SU-DHL-6 (cell line): ENCODE measurements around the gene PDCD7.

Experiments
- H2AFZ ChIP-seq: fragments of 200-600 bp; sonication (generic); 2 replicates; pipeline ENCODE4 v1.6.1; 2014; ENCODE audit warnings: low read depth, mild to moderate bottlenecking, moderate library complexity, mixed read lengths, antibody characterized with exemption, low read length; ENCODE audit not compliant: severe bottlenecking
- H3F3A ChIP-seq: fragments of 200-600 bp; shearing (Covaris generic); 2 replicates; pipeline ENCODE4 v1.6.0; 2016; ENCODE audit warnings: antibody characterized with exemption, mild to moderate bottlenecking; ENCODE audit not compliant: insufficient read depth
- H3K27ac ChIP-seq: fragments of 200-600 bp; sonication (generic); 2 replicates; pipeline ENCODE4 v1.5.1; 2016; ENCODE audit warnings: low read depth, mild to moderate bottlenecking, low read length, moderate library complexity, mixed read lengths
- H3K27me3 ChIP-seq: fragments of 200-600 bp; sonication (generic), shearing (Covaris generic); 2 replicates; pipeline ENCODE4 v1.6.0; 2014; ENCODE audit warnings: mild to moderate bottlenecking, low read length
- H3K36me3 ChIP-seq: fragments of 200-600 bp; sonication (generic); 2 replicates; pipeline ENCODE4 v1.6.1; 2014; ENCODE audit warnings: mild to moderate bottlenecking, low read length, mixed read lengths
- H3K4me2 ChIP-seq: fragments of 300-600, 200-600 bp; shearing (Covaris generic), sonication (generic); 2 replicates; pipeline ENCODE4 v1.6.0; 2014; ENCODE audit warnings: low read length, low read depth, mild to moderate bottlenecking; ENCODE audit not compliant: poor library complexity, severe bottlenecking
- H3K4me3 ChIP-seq: fragments of 200-600 bp; sonication (generic); 2 replicates; pipeline ENCODE4 v1.5.1; 2014; ENCODE audit warnings: antibody characterized with exemption, low read length, mild to moderate bottlenecking, mixed read lengths; ENCODE audit not compliant: insufficient read depth, poor library complexity, severe bottlenecking
- H3K79me2 ChIP-seq: fragments of 200-600 bp; sonication (generic); 2 replicates; pipeline ENCODE4 v1.6.1; 2014; ENCODE audit warnings: mild to moderate bottlenecking, low read length, moderate library complexity; ENCODE audit not compliant: insufficient read depth
- H3K9ac ChIP-seq: fragments of 200-600 bp; sonication (generic); 2 replicates; pipeline ENCODE4 v1.7.0; 2014; ENCODE audit warnings: mild to moderate bottlenecking, low read length
- H3K9me2 ChIP-seq: fragments of 200-600 bp; sonication (generic); replicated peaks from 2 replicates; pipeline ENCODE4 v1.6.1; 2014; ENCODE audit warnings: low read length; ENCODE audit not compliant: insufficient read depth
- H3K9me3 ChIP-seq: fragments of 200-600 bp; sonication (generic); 2 replicates; pipeline ENCODE4 v1.6.1; 2014; ENCODE audit warnings: low read length, mixed read lengths; ENCODE audit not compliant: insufficient read depth
- H4K20me1 ChIP-seq: fragments of 200-600 bp; sonication (generic); 2 replicates; pipeline ENCODE4 v1.6.1; 2014; ENCODE audit warnings: low read depth, mild to moderate bottlenecking, antibody characterized with exemption, low read length, moderate library complexity, mixed read lengths
- CTCF ChIP-seq: fragments of 200-600 bp; sonication (generic); IDR thresholded peaks from one replicate; pipeline ENCODE4 v1.5.1; 2017; ENCODE audit warnings: antibody characterized with exemption, mild to moderate bottlenecking, low read length, moderate library complexity; ENCODE audit not compliant: insufficient read depth, poor library complexity, severe bottlenecking
- EZH2phosphoT487 ChIP-seq: fragments of 200-600 bp; sonication (generic), shearing (Covaris generic); conservative IDR thresholded peaks from 2 replicates; pipeline ENCODE4 v1.6.1; 2018; ENCODE audit warnings: mild to moderate bottlenecking, antibody characterized with exemption, low read length, moderate library complexity, mixed read lengths

The PDCD7 gene

GRCh38 chr15:65106011-65106590, 27.5 kb downstream of the PDCD7 start:
- no peaks in the 10 kb centered on the region for H3K9me3 ChIP-seq
- no peaks in the 10 kb centered on the region for H3K36me3 ChIP-seq
- H3K4me2 ChIP-seq = no peak overlapping the region
- no peak overlapping the region for H3K9ac ChIP-seq
- no peaks in the 10 kb centered on the region for H4K20me1 ChIP-seq
- H3K27ac ChIP-seq = no peak overlapping the region
- no peak overlapping the region for H3K4me3 ChIP-seq
- 0 out of 2 replicates have a peak, but pooled peaks cover 4% of the 10 kb centered on the region for H3F3A ChIP-seq
- H3K79me2 ChIP-seq = no peaks in the 10 kb centered on the region
- H3K9me2 ChIP-seq = no peaks in the 10 kb centered on the region
- H3K27me3 ChIP-seq = no peaks in the 10 kb centered on the region
- no peak for TF ChIP-seq CTCF
- TF ChIP-seq EZH2phosphoT487 = no peak
- no peak overlapping the region for H2AFZ ChIP-seq

- TF ChIP-seq CTCF = no peak
- no peak for TF ChIP-seq EZH2phosphoT487
- Histone ChIP-seq H3K36me3 (no peaks in the 10 kb centered on the region), H2AFZ (no peak overlapping the region)
Observed at GRCh38 chr15:65105038-65105437, 28.6 kb downstream of the PDCD7 start.

GRCh38 chr15:65102912-65103311, 30.7 kb downstream of the PDCD7 start:
- H3K9me3 ChIP-seq = no peaks in the 10 kb centered on the region
- H3K4me2 ChIP-seq = no peak overlapping the region
- TF ChIP-seq EZH2phosphoT487 = no peak
- no peak for TF ChIP-seq CTCF
- H3K9me2 ChIP-seq = no peaks in the 10 kb centered on the region
- H2AFZ ChIP-seq = no peak overlapping the region
- H3K9ac ChIP-seq = no peak overlapping the region
- no peaks in the 10 kb centered on the region for H3F3A ChIP-seq
- no peak overlapping the region for H3K4me3 ChIP-seq
- no peaks in the 10 kb centered on the region for H3K27me3 ChIP-seq
- H3K79me2 ChIP-seq = no peaks in the 10 kb centered on the region
- H4K20me1 ChIP-seq = no peaks in the 10 kb centered on the region
- H3K36me3 ChIP-seq = no peaks in the 10 kb centered on the region
- no peak overlapping the region for H3K27ac ChIP-seq

More at GRCh38 chr15:65105038-65105437, 28.6 kb downstream of the PDCD7 start:
- H4K20me1 ChIP-seq = no peaks in the 10 kb centered on the region
- no peak overlapping the region for H3K4me3 ChIP-seq
- no peaks in the 10 kb centered on the region for H3K9me2 ChIP-seq
- H3K4me2 ChIP-seq = no peak overlapping the region
- no peaks in the 10 kb centered on the region for H3K79me2 ChIP-seq
- H3K27ac ChIP-seq = no peak overlapping the region
- no peak overlapping the region for H3K9ac ChIP-seq
- no peaks in the 10 kb centered on the region for H3K27me3 ChIP-seq
- H3K9me3 ChIP-seq = no peaks in the 10 kb centered on the region
- 0 out of 2 replicates have a peak, but pooled peaks cover 4% of the 10 kb centered on the region for H3F3A ChIP-seq
